GM13976 (cell line): Measurements from ENCODE around the gene KCNQ5.

Source experiments
- DNase-seq: peaks from one replicate; pipeline ENCODE4 v3.0.0; 2012; ENCODE audit warnings: low spot score
- CTCF ChIP-seq: IDR thresholded peaks from 2 replicates; pipeline ENCODE4 v1.5.1; 2012; ENCODE audit warnings: borderline replicate concordance, mild to moderate bottlenecking; ENCODE audit not compliant: insufficient read depth; ENCODE audit errors: extremely low read depth, missing control alignments, control extremely low read depth
- in situ Hi-C: fragments of 300-500 bp; cut with MboI; formaldehyde crosslinking; loops from one replicate; pipeline ENCODE4 v1.12.0; 2022; ENCODE audit warnings: low sequenced_read_pairs, mixed read lengths, inconsistent platforms; ENCODE audit not compliant: unreplicated experiment

Gene KCNQ5

GRCh38 chr6:72649032-72649984, 27.4 kb downstream of the KCNQ5 start:
- DNase-seq: no peak
- in situ Hi-C loops: no loop called here
- no peak for TF ChIP-seq CTCF

GRCh38 chr6:72650081-72650745, 28.3 kb downstream of the KCNQ5 start:
- no peak for TF ChIP-seq CTCF
- DNase-seq: no peak
- in situ Hi-C loops: no loop called here

GRCh38 chr6:72651174-72651573, 29.3 kb downstream of the KCNQ5 start:
- in situ Hi-C loops: no loop called here
- DNase-seq: no peak
- no peak for TF ChIP-seq CTCF

- DNase-seq: no peak
- in situ Hi-C loops: no loop called here
- TF ChIP-seq CTCF: no peak
Measured at GRCh38 chr6:72651967-72652956, 30.4 kb downstream of the KCNQ5 start.

- no peak for DNase-seq
Measured at GRCh38 chr6:72653026-72653425, 31.2 kb downstream of the KCNQ5 start.

More at GRCh38 chr6:72653026-72653425, 31.2 kb downstream of the KCNQ5 start:
- in situ Hi-C loops: no loop called here
- TF ChIP-seq CTCF: no peak
